GM21360 (cell line): ENCODE data around the gene LITAF.

Experiments used
- ATAC-seq: cut with Tn5 transposase; IDR thresholded peaks from one replicate; pipeline ENCODE4 v1.9.1; 2021; ENCODE audit warnings: mild to moderate bottlenecking, moderate library complexity; ENCODE audit not compliant: unreplicated experiment

LITAF gene

DNA sequence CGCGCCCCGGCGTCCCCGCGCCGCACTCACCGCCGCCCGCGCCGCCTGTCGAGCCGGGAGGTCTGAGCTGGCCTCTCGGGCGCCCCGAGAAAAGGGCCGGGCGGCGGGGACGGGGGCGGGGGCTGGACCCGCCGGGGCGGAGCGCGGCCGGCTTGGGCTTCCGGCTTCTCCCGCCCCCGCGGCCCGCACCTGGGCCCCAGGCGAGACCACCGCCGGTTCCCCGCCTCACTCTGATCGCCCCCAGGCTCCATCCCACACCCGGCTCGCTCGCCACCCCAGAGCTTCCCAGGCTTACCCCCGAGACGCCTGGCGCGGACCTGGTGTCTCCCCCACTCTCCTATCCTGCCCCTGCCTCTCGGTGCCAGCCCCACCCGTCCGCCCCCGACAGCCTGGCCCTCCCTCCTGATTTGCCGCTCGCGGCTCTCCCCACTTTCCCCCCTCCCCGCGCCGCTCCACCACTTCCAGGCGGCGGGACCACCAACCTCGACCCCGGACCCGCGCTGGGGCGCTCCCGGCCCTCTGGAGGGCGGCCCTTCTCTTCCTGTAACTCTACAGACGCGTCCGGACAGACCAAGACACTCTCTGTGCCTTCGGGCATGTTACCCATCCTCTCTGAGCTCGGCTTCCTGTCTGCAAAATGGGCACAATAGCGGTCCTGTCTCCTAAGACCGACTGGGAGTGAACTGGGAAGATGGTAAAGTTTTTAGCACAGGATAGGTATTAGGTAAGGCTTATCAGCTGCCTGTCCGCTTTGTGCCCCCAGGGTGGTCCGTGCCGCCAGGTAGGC, at the start of gene LITAF:
LITAF (minus strand) TSS at position 64 of the 787 bp plus-strand sequence. CDS start 30,189 bp downstream, outside the sequence.
- no peak for ATAC-seq

- no peak for ATAC-seq
Observed at GRCh38 chr16:11636172-11636721, 49.5 kb upstream of the LITAF start.

GRCh38 chr16:11635679-11636171, 49.0 kb upstream of the LITAF start:
- no peak for ATAC-seq

DNA sequence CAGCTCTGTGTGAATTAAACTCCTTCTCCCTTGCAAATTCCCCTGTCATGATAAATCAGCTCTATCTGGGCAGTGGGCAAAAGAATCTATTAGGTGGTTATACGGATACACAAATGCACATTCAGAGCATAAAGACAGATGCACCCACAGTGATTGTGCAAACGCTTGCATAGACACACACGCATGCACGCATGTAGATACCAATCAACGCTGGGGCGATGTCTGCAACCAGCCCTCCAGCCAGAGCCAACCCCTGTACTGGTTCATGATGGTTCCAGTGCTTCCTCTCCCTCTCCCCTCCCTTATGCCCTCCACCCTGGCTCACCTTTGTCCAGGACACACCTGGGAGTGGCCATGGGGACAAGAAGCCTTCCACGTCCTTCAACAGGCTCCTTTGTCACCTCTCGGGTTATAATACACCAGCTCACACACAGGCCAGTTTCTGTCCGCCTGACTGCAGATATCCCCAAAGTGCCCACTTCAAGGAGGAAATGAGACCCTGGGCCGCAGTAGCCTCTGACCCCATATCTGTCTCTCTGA, 48.5 kb upstream of the LITAF start:
- ATAC-seq = no peak

DNA sequence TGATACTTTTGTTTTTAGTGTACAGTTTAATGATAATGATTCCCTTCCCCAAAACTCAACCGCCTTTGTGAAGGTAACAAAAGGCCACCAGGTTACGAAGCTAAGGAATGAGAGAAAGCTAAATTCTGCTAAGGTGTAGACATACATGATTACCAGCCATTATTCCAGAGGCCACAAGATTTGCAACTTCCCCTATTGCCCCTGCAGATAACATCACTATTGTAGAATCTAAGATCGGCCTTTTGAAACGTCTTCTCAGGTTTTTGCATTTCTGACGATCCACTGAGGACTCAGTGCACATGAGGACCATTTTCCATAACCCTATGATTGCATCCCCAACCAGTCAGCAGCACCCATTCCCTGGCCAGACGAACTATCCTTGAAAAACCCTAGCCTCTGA, 47.6 kb upstream of the LITAF start:
- no peak for ATAC-seq

DNA sequence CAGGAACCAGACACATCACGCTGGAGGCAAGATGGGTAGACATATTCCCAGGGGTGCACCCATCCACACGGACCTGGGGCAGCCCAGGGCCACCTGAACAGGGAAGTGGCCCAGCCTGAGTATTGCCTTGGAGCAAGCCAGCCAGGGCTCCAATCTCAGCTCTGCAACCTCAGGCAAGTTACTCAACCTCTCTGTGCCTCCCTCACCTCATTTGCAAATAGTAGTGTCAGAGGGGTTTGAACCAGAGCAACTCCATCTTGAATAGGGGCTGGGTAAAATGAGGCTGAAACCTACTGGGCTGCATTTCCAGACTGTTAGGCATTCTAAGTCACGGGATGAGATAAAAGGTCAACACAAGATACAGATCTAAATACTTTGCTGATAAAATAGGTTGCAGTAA, 46.4 kb upstream of the LITAF start:
- ATAC-seq = no peak

DNA sequence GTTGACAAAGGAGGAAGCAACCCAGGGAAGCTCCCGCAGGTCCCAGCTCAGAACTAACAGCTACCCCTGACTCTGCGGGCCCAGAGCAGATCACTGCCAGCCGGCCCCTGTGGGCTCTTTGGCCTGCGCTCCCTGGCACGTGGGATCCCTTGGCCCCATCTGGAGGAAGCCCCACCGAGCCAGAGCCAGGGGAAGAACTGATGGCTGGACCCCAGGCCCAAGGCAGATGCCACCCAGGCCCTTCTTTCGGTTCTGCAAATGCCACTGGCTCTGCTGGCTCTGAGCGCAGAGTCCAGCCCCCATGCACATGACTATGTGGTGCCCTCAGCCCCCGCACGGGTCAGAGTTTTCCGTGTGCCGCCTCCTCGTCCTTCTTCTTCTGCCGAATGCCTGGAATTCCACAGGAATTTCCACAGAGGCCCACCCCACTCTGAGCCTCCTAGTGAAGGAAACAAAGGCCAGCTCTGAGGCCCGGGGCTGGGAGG, 45.8 kb upstream of the LITAF start:
- no peak for ATAC-seq

GRCh38 chr16:11631214-11631613, 44.5 kb upstream of the LITAF start:
- no peak for ATAC-seq

- ATAC-seq = no peak
Observed at GRCh38 chr16:11630768-11631056, 44.0 kb upstream of the LITAF start.

- no peak for ATAC-seq
Observed at GRCh38 chr16:11630046-11630767, 43.5 kb upstream of the LITAF start.

DNA sequence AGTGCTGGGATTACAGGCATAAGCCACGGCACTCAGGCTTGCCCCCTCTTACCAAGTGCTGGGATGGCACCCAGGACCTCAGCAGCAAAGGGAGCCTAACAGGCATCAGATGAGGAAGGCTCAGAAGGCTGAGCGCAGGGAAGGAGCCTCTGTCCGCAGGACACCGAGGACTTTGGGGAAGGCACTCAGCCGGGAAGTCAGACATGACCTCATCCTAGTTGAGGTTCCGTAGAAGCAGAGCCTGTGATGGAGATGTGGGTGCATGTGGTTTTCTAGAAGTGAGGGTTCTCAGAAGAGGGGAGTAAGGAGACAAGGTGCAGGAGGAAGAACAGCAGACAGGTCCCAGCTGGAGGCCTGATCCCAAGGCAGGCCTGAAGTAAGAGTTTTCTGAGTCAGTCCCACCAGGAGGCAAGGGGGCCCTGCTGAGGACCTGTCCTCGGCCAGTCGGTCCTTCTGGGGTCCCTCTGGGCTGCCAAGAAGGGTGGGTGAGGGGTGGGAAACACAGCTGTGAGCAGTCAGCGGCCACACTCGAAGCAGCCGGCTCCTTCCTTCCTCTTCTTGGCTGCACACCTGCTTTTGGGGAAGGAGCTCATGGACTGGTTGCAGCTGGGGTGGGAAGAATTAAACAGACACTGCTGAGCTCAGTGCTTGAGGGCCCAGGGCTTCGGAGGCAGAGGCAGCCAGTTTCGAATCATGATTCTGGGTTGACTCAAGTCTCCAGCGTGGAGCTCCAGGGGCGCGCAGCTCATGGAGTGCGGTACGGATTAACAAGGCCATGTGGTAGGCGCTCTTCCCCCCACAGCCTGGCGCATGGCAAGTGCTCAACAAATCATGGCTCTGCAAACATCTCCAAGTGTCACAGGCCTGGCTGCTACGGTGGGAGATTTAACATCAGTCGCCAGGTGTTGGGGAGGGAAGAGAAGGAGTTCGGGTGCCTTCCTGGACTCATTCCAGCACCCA, 42.6 kb upstream of the LITAF start:
- ATAC-seq = no peak

DNA sequence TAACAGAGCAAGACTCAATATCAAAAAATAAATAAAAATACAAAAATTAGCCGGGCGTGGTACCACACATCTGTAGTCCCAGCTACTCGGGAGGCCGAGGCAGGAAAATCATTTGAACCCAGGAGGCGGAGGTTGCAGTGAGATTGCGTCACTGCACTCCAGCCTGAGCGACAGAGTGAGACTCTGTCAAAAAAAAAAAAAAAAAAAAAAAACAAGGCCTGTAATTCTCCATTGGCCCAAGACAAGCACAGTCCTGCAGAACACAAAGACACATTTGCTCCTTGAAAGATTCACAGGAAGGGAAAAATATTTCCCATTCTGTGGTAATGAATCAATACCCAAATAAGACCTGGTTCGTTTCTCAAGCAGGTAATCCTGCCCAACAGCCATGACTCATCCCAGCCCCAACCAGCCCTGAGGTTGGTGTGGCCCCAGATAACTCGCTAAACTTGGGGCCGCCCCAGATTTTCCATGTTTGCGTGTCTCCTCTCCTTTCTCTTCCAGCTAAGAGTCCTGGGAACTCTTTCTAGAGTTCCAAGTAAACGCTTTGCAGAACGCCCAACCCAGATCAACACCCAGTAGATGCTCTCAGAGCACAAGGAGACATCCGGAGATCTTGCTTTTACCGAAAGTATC, 41.2 kb upstream of the LITAF start:
- no peak for ATAC-seq

GRCh38 chr16:11627292-11627663, 40.6 kb upstream of the LITAF start:
- no peak for ATAC-seq

- no peak for ATAC-seq
Observed at GRCh38 chr16:11626657-11627291, 40.1 kb upstream of the LITAF start.

GRCh38 chr16:11625769-11626168, 39.0 kb upstream of the LITAF start:
- no peak for ATAC-seq

GRCh38 chr16:11624636-11625607, 38.2 kb upstream of the LITAF start:
- ATAC-seq = no peak

GRCh38 chr16:11624205-11624604, 37.5 kb upstream of the LITAF start:
- ATAC-seq = no peak

DNA sequence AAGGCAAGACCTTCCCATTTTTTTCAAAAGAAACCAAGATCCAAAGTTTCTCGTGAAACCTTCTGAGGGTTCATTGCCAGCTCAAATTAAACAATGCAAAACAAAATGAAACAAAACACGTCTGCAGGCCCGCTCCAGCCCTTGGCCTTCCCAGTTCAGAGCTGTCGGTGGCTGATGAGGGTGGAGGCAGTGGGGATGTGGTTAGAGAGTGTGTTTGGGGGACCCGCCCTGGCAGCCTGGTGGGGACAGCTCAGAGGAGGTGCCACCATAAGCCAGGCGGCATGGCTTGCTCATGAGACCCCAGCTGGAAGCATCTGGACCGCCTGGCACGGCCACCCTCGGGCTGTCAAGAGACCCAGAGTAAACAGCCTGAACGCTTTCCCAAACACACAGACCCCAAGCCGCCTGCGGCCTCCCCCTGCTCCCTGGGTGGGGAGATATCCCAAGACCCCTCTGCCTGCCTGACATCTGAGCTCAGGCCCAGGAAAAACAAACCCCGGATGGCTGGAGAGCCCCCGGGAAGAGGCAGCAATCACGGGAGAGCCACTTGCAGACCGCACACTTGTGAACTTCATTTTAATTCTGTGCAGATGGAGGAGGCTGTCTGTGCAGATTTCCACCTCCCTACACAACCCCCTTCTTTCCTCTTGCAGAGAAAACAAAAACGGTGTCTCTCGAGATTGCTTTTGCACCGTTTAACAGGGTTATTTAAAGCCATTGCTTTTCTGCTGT, 35.4 kb upstream of the LITAF start:
- no peak for ATAC-seq
